GM12801 (cell line): ENCODE measurements around the gene DTHD1.

ENCODE experiments used
- CTCF ChIP-seq: IDR thresholded peaks from one replicate; pipeline ENCODE4 v1.5.1; 2011; ENCODE audit warnings: control low read depth; ENCODE audit not compliant: insufficient read length; ENCODE audit errors: extremely low read depth

The DTHD1 gene

GRCh38 chr4:36243355-36244256 lies 37.8 kb upstream of the DTHD1 start:
- TF ChIP-seq CTCF: no peak

- no peak for TF ChIP-seq CTCF
Measured at GRCh38 chr4:36244257-36245082, 36.9 kb upstream of the DTHD1 start, which contains the start of gene ARAP2. Gene ARAP2 (minus strand): TSS chr4:36244514. CDS start chr4:36229486, 15,028 bp downstream.

- no peak for TF ChIP-seq CTCF
Measured at GRCh38 chr4:36249610-36250009, 31.8 kb upstream of the DTHD1 start.

- TF ChIP-seq CTCF: no peak
Measured at GRCh38 chr4:36251983-36252382, 29.4 kb upstream of the DTHD1 start.

- no peak for TF ChIP-seq CTCF
Measured at GRCh38 chr4:36254371-36254770, 27.0 kb upstream of the DTHD1 start.

- TF ChIP-seq CTCF: no peak
Measured at GRCh38 chr4:36255577-36255976, 25.8 kb upstream of the DTHD1 start.

- TF ChIP-seq CTCF: no peak
Measured at GRCh38 chr4:36256398-36256891, 25.0 kb upstream of the DTHD1 start.
